Stimulated activated CD8-positive, alpha-beta memory T cell treated with anti-CD3 and anti-CD28 coated beads, Interleukin-4, amount 100 ng/mL, for 1 hour (primary cell): Measurements from ENCODE around the gene YWHAQ.
A peak's percentile ranks its signal among the peaks of the same experiment; 100 is the strongest.
"Not testable (repeated sequence)": the region's sequence is repeated elsewhere in the genome, so short reads cannot be mapped to it uniquely, and the experiment has no call there.

Experiments used
- DNase-seq, 2 donors: peaks; one replicate each; pipeline ENCODE4 v3.0.0-alpha.2; 2020; ENCODE audit warnings: low read depth in 2 of 2, low spot score in 1 of 2

The YWHAQ gene

DNA sequence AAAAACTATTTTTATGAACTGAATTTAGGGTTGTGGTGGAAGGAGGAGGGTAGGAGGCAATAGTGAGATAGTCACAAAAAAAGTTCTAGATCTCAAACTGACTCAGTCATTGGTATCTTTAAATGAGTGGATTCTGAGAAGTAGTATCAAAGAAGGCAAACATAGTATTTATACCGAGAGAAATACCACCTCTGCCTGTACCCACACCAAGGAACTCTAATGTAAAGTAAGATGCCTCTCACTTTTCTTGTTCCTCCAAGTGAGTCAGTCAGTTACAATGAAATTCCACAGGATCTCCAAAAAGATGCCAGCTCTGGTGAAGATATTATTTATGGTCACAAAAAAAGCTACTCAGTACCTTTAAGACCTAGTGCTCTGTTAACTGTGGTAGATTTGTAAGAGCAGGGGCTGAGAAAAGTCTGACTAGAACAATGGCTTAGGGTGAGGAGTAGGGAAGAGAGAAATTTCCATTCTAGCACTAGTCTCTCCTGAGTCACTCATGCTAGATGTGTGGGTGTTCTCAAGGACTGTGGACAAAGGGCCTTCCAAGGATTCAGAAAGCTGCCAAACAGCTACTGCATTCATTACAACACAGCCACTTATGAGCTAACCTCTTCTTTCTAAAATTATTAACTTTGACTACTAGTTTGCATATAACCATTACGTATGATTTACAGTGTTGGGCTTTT, 36.3 kb downstream of the YWHAQ start:
- no peak for DNase-seq

DNA sequence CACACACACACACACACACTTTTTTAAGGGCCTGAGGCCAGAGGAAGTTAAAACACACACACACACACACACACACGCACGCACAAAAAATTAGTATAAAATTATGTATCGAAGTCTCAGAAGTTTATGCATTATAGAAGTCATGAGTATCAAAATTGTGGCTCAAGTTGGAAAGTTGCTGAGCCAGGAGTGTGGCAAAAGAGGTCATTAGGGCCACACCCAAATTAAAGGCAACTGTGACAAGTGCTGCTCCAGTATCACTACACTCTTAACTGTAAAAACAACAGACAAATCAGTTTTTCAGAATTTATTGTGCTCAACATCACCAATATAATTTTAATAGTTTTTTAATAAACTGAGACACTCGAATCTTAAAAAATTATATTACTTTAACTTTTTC, 36.9 kb downstream of the YWHAQ start:
- no peak for DNase-seq

DNA sequence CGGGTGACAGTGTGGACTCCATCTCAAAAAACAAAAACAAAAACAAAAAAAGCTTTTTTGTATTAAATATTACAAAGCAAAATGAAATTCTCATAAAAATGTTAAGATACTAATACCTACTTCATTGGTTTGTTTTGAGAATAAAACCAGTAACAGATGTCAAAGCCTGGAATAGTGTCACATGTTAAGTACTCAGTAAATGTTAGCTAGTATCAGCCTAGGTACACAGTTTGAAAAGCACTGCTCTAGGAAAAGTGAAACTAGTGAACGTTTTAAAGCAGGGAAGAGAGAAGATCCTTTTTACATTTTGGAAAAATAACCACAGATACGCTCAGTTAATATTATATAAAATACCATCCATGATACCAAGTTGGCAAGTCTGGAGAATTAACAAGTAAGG, 38.1 kb downstream of the YWHAQ start:
- DNase-seq: no peak

DNA sequence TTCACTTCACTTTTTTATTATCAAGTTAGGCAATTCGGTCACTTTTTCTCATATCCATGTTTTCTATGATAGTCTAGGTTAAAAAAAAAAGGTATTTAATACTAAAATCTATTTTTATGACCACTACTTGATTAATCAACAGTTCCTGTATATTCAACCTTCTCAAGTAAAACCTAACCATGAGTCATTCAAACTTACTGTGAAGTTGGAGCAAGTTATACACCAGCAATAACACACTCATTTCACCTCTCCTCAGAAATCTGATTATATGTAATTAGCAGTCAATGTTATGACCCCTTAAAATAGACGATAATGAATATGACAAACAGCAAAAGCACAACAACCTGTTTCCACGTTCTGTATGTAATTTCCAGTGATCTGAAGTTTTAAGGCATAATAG, 40.2 kb downstream of the YWHAQ start:
- DNase-seq: no peak

DNA sequence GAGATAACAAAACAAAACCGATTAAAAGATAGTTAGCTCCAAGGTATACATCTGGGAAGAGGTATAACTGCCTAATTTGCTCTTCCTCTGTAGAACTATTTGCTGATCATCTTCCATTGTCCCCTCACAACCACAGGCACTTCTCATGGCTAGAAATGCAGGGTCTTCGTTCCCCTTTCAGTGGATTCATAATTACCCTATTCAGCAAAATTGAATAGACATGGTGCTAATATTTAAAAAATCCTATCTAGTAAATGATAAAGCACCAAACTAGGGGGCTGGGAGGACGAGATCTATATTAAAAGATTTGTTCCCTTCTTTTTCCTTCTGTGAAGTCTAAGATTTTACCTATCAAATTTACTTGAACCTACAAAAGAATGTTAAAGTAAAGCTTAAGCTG, 44.3 kb downstream of the YWHAQ start:
- DNase-seq: no peak

DNA sequence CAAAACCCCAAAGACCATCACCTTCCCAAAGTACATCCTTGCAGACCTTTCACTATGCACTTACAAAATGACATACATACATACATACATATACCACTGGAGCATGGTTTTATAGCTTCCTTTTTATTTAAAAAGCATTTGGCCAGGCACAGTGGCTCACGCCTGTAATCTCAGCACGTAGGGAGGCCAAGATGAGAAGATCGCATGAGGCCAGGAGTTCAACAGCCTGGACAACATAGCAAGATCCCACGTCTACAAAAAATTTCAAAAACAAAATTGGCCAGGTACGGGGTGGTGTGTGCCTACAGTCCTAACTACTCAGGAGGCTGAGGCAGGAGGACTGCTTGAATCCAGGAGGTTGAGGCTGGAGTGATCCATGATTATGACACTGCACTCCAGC, 45.3 kb downstream of the YWHAQ start:
- no peak for DNase-seq

DNA sequence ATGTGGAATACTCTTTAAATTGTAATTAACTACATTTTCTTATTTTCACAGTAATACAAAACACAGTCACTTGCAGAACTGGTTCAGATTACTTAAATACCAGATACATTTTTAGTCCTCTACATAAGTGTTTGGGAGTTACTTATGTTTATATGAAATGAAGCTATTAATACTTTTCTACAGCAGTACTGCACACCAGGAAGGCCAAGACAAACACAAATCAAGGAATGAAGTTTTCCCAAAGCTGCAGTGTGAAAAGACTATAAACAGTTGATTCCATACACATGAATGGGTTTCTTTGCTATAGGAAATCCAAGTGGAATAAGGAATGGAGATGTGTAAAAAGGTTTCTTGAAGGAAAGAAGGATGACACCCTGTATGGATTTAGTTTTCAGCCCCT, 45.9 kb downstream of the YWHAQ start:
- not testable (repeated sequence) for DNase-seq

DNA sequence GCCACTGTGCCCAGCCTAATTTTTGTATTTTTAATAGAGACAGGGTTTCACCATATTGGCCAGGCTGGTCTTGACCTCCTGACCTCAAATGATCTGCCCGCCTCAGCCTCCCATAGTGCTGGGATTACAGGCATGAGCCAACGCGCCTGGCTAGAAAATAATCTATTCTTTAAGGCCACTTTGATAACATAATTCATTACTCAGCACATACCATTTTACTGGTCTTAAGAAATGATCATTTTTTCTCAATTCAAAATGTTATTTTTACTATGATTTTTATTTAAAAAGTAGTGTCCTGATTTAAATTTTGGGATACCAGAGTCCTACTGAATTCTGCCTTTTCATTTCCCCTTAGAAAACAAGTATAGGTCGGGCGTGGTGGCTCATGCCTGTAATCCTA, 48.2 kb downstream of the YWHAQ start:
- no peak for DNase-seq

DNA sequence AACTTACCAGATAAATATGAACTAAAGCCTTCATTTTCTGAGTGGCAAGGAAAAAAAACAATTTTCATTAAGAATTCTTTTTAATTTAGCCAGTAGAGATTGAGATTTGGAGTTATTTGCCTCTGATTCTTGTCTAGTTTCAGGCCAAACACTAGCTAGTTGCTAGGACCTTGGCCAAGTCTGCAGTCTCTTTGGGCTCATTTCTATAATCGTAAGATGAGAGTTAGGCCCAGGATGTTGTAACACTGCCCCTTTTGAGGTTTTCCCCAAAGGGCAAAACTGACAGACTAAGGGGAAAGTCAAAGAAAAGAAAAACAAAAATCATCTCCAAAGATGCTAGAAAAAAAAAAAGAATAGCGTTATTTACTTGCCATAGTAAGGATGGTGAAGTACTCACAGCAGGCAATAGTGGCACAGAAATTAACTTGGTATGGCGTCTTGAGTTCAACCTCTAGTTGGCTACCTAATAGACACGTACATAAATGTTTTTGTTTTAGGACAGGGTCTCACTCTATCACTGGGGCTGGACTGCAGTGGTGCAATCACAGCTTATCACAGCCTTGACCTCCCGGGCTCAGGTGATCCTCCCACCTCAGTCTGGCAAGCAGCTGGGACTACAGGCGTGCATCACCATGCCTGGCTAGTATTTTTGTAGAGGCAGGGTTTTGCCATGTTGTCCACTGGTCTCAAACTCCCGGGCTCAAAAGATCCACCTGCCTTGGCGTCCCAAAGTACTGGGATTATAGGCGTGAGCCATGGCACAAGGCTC, 52.1 kb downstream of the YWHAQ start:
- no peak for DNase-seq

DNA sequence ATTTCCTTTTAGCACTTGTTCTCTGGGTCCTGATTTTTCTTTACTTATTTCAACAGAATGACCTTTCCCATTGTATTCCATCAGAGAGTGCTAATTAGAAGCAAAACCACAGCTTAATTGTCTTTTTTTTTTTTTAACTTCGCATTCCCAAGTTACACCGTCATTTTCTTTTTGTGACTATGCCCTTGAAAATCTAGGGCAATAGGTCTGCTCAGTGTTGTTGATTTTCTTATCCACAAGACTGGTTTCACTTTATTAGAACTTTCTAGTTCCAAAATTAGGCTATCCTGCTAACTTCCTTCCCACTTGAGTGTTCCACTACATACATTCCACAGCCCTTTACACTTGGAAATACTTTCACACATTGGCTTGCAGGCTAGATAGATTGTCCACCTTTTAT, 56.5 kb downstream of the YWHAQ start:
- DNase-seq: no peak

DNA sequence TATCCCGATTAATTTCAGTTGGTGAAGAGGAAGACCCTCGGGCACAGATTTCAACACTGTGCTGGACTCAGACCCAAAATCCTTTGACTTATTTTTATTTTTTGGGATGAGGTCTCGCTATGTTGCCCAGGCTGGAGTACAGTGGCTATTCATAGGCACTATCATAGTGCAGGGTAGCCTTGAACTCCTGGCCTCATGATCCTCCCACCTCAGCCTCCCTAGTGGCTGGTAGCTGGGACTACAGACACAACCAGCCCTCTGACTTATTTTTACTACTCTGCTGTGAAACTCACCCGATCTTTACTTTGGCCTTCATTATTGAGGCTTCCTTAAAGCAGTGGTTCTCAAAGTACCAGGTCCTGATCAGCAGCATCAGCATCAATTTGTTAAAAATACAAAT, 57.0 kb downstream of the YWHAQ start:
- no peak for DNase-seq

DNA sequence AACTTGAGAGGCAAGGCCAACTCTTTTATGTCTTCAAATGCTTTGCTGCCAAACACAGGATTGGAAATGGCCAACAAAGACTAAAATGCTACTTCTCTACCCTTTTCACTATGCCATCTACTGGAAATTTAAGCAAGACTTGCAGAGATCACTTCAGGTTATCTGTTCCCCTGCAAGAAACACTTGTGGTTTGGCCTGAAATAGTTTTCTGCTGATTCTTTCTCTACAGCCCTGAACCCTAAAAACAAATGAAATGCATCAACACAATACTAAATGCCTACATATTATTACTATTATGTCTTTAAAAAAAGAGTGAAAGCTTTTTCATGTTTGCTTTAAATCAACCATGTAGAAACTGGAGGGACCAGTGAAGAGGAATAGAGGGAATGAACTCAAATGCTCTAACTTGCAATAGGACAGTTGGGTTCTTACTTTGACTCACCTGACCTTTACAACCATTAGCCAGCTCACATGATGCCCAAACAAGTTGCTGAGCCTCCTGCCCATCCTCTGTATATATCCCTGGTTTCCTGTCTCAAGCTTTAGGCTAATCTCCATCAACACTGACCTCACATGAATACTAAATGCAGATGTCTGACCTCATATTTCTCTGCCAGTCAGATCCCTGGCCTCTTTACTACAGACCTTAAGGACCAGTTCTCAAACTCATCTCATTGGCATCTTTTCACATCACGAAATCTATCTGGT, 57.6 kb downstream of the YWHAQ start:
- no peak for DNase-seq

DNA sequence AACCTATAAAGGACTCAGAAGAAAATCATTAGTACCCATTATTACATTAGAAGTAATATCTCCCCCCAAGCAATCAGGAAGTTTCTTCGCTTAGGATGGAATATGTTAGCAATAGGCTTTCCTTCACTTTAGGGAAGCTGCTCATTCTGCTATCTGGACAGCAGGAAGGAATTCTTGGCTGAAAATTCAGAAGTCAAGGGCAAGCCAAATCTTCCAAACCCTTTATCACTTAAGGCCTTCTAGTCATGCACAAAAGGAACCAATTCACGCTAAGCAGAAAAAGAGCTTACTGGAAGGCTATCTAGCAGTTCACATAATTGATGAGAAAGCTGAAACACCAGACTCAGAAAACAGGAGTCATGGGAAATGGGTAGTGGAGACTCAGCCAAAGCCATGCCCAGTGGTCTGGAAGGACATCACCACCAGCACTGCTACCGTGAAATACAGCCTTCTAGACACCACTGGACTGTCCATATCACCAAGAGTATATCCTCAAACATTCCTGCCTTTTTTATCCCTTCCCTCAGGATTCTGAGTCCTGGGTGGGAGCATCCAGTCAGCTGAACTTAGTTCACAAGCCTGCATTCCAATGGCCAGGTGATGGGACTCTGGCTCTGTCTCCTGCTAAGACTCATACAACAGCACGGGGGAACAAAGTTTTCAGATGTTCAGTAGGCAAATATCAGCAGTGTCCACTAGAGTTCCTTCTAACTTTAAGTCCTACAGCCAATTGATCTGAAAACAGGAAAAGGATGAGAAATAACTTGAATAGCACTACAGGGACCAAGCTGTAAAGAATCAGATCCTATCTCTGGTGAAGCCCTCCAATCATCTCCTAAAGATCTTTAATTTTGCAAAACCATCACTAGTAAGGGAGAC, 60.4 kb downstream of the YWHAQ start:
- no peak for DNase-seq

DNA sequence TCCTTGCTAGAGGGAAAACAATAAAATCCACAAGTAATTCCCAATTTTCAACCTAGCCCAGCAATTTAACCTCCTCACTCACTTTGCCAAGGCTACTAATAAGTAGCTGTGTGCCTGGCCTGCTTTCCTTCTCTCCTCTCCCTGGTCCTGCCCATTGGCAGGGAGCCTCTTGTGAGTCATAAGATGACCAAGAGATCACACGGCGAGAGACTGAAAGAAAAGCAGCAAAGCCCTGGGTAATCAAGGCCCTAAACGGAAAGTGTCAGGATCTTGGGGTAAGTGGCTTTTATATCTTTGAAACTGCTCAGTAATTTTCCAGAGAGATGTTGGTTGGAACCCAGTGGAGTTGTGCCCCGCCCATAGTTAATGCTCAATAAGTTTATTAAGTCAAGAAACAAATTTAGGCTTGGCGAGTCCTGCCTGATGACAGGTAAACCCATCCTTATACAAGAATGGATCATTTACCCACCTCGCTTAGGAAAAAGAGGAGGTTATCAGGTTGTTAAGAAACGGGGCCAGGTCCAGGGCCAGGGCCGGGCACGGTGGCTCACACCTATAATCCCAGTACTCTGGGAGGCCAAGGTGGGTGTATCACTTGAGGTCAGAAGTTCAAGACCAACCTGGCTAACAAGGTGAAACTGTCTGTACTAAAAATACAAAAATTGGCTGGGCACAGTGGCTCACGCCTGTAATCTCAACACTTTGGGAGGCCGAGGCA, 65.2 kb downstream of the YWHAQ start:
- no peak for DNase-seq

DNA sequence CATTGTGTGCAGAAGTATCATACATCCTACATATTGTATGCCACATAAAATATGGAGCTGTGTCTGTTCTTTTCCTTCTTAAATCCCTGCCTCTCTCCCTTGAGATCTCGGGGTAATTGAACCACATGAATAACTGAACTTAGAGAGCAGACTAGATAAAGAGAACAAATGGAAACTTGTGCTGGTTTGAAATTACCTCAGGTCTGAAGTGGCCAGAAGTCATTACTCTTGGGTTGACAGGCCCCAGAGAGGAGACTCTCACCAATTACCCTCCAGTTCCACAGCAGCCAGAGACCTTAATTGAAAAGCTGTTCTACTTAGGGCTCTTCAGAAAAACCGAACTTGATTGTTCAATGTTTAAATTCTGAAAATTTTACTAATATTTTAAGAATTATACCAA, 70.2 kb downstream of the YWHAQ start:
- no peak for DNase-seq

DNA sequence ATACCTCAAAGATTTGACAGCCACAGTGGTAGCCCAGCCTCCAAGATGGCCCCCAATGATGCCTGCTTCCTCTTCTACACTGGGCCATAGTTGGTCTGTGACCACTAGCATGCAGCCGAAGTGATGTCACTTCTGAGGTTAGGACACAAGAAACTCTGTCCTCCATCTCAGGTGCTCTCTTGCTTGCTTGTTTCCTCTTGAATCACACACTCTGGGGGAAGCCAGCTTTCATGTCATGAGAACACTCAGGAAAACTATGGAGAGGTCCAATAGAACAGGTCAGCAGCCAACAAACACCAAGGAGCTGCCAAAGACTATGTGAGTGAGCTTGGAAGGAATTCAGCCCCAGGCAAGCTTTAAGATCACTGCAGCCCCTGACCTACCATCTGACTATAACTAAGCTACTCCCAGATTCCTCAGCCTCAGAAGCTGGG, 71.8 kb downstream of the YWHAQ start:
- DNase-seq: no peak

DNA sequence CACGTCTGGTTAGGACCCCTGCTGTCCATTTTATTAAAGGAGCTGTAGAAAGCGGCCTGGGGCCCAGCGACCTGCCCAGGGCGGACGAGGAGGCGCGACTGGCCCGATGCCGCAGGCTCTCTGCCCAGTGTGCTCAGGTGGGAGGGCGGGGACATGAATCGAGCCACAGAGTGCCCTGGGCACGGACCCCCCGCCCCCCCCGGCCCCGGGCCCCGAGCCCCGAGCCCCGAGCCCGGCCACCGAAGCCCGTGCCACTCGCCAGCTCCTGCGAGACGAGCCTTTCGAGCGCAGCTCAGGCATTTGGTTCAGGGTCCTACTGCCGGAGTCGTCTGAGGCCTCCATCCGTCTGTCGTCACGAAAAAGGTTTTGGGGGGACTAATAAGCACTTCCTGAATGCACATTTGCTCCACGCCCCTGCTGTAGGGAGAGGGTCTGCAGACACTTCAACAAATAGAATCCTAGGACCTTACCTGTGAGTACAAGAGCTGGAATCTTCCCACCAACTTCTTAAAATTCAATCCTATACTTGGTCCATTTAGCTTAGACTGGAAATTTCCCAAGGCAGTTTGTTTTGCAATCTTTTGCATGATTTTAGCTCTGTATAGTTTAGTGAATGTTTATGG, 74.6 kb downstream of the YWHAQ start:
- DNase-seq: peak in 1 of 2 donors; percentile 4

DNA sequence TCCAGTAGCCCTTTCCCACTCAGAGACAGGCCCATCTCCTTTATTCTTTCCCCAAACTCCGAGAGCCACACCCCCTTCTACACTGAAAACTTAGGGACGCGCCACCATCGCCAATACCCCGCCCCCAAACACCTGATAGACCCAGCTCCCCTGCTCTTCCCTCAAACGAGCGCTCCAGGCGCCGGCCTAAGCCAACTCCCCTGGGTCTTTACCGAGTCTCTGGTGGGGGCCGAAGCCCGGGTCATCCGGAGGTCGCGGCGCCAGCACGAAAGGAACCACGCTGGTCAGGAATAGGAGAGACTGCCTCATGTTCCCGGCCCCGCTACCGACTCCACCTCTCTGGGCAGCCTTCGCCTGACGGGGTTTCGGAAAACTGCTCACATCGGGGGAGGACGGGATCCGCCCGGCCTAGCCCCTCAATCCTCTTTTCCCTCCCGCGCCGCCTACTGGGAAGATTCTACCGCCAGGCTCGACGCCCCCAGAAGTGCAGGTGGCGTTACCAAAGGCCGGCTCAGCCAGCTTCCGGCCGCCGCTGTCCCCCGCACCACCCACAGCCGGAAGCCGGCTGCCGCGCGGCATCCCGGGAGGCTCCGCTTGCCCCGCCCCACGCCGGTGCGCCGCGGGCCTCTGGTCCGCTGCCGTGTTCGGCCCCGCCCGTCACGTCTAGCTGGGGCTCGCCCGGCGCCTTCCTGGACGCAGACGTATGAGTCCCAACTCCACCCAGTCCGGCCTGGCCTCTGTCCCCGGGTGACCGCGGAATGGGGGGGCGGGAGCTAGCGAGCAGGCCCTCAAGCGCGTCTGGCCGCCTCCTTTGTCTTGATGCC, 75.3 kb downstream of the YWHAQ start, which contains the start of gene ADAM17:
ADAM17 (minus strand) TSS at position 534 of the 824 bp plus-strand sequence; CDS start at position 309, 225 bp downstream.
- DNase-seq: peak; percentile 66 to 68

DNA sequence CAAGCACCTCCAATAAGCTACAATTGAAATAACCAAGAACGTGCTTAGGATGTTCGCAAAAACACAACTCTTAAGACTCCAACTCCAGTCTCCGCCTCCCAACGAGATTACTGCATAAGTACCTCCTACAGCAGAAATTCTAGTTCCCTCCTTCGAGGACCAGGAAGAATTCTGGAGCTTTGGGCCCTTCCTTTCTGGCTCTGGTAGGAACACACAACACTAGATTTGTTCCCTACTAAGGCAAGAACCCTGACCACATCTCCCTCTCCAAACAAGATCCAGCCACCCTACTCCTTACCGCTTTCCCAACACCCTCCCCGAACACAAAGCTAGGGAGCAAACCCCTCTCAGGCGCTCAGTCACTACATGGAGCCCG, 75.9 kb downstream of the YWHAQ start:
- no peak for DNase-seq
